Hippocampal formation (tissue), 2 donors: ENCODE measurements around the gene STAC2.

Experiments
- DNase-seq, 2 donors: peaks; one replicate each; lab custom pipeline; 2025; lab: John Stamatoyannopoulos, UW

Gene STAC2

GRCh38 chr17:39161962-39162361 lies 63.8 kb downstream of the STAC2 start:
- no peak for DNase-seq
